ENCODE results near the gene SDF4.
A peak's percentile ranks its signal among the peaks of the same experiment; 100 is the strongest.

SDF4 gene

GRCh38 chr1:1273512-1274298 is 41.9 kb upstream of the SDF4 start, which contains the start of gene UBE2J2 (continued):
- no peak for TF ChIP-seq PRDM6 (tag by site-specific recombination; IDR thresholded peaks at IDR 0.05)
- no peak for TF ChIP-seq ZNF214 (tag by site-specific recombination; IDR thresholded peaks at IDR 0.05; ENCODE audit: borderline replicate concordance)
- no peak for TF ChIP-seq ZNF704 (tag by site-specific recombination; IDR thresholded peaks at IDR 0.05)
- no peak for TF ChIP-seq BCL11B (tag by site-specific recombination; IDR thresholded peaks at IDR 0.05; ENCODE audit: low read depth)
- no peak for TF ChIP-seq ZNF148 (tag by site-specific recombination; IDR thresholded peaks at IDR 0.05; ENCODE audit: borderline replicate concordance)
- no peak for TF ChIP-seq REPIN1 (tag by site-specific recombination; IDR thresholded peaks at IDR 0.05; ENCODE audit: low read depth)
- no peak for TF ChIP-seq PRDM4 (tag by site-specific recombination; IDR thresholded peaks at IDR 0.05)
- TF ChIP-seq ZSCAN5A (tag by site-specific recombination; IDR thresholded peaks at IDR 0.05): no peak
- no peak for TF ChIP-seq ZNF639 (tag by site-specific recombination; IDR thresholded peaks at IDR 0.05)
- TF ChIP-seq ZNF416 (tag by site-specific recombination; IDR thresholded peaks at IDR 0.05): no peak
- no peak for TF ChIP-seq ZNF202 (tag by site-specific recombination; IDR thresholded peaks at IDR 0.05; ENCODE audit: borderline replicate concordance)
- TF ChIP-seq ZFP3 (tag by site-specific recombination; IDR thresholded peaks at IDR 0.05; ENCODE audit: low read depth): no peak
- TF ChIP-seq ZNF140 (tag by site-specific recombination; IDR thresholded peaks at IDR 0.05): no peak
- TF ChIP-seq ZNF529 (tag by site-specific recombination; IDR thresholded peaks at IDR 0.05; ENCODE audit: insufficient replicate concordance): no peak
- no peak for TF ChIP-seq ZNF112 (tag by site-specific recombination; IDR thresholded peaks at IDR 0.05)
- TF ChIP-seq ZNF10 (tag by site-specific recombination; IDR thresholded peaks at IDR 0.05): no peak
- TF ChIP-seq ZNF660 (tag by site-specific recombination; IDR thresholded peaks at IDR 0.05): peak; percentile 90
- TF ChIP-seq KLF1 (tag by site-specific recombination; IDR thresholded peaks at IDR 0.05): peak; percentile 58
- no peak for TF ChIP-seq ZFP41 (tag by site-specific recombination; IDR thresholded peaks at IDR 0.05; ENCODE audit: borderline replicate concordance)
- TF ChIP-seq SETDB1 (IDR thresholded peaks at IDR 0.05; ENCODE audit: insufficient read length, low read length): no peak
- TF ChIP-seq PRDM2 (tag by site-specific recombination; IDR thresholded peaks at IDR 0.05; ENCODE audit: borderline replicate concordance): no peak
- TF ChIP-seq ZNF350 (tag by site-specific recombination; IDR thresholded peaks at IDR 0.05): no peak
